SKM-1 (cell line): ENCODE data around the gene KSR2.

Experiments used
- DNase-seq: peaks from one replicate; lab custom pipeline; 2025; ENCODE audit not compliant: unreplicated experiment; lab: John Stamatoyannopoulos, UW

KSR2 gene

GRCh38 chr12:117427211-117427610, 541.6 kb downstream of the KSR2 start:
- no peak for DNase-seq

GRCh38 chr12:117421987-117422386, 546.8 kb downstream of the KSR2 start:
- DNase-seq = no peak

DNA sequence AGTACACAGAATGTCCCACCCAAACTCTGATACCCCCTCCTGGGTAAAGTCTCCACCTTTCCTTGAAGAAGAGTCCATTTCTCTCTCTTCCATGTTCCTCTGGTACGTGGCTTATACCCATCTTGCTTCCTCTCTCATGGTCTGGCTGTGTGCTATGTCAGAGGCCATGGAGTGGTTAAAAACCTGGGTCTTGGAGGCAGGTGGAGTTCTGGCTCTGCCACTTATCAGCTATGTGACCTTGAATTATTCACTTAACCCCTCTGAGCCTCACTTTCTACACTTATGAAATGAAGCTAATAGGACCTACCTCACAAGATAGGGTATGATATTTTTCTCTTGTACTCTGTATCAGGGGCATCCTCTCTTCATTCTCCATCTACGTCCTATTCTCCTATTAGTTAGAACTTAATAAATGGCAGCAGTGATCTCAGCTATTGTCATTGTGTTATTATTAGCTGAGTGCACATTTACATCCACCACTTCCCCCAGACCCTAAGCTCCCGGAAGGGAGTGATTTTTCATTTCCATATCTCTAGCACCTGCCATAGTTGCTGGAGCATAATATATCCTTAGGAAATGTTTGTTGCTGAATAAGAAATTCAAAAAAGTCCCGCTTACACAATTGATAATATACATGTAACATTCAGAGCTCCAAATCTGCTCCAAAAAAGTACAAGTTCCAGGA, 547.6 kb downstream of the KSR2 start:
- DNase-seq = no peak

GRCh38 chr12:117417004-117417403, 551.8 kb downstream of the KSR2 start:
- no peak for DNase-seq

- DNase-seq = no peak
These were observed 556.2 kb downstream of the KSR2 start for GRCh38 chr12:117412465-117413188.

DNA sequence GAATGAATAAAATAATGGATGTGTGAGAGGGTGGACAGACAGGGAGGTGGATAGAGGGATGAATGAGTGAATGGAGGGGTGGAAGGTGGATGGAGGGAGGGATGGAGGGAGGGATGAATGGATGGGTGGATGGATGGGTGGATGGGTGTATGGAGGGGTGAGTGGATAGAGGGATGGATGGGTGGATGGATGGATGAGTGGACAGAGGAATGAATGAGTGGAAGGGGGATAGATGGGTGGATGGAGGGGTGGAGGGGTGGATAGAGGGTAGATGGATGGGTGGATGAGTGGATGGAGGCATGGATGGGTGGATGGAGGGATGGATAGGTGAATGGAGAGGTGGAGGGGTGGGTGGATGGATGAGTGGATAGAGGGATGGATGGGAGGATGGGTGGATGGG, 559.5 kb downstream of the KSR2 start:
- no peak for DNase-seq

DNA sequence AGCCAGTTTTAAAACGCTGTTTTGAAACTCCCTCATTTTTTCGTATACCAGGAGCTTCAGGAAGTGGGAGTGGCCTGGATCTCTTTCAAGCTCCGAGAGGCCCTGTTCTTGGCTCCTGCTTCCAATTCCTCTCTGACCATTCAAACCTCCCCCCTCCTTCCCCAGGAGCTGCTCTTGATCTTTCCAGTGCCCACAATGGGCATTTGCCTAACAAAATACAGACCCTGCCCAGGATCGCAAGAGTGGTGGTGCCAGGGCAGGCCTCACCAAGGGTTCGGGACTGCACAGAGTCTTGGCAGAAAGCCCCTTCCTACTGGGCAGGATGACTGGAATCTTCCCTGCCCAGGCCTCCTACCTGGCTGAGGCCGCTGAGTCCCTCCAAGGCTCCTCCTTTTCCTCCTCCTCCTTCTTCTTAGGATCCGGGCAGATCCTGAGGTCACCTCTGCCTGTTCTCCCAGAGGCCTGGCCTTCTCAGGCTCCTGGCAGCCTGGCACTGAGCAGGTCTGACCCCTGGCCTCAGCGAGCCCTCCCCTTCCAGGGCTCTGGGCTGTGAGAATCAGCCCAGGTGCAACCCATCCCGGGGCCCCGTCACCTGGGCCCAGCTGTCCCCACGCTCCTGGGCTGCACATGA, 560.5 kb downstream of the KSR2 start:
- no peak for DNase-seq

DNA sequence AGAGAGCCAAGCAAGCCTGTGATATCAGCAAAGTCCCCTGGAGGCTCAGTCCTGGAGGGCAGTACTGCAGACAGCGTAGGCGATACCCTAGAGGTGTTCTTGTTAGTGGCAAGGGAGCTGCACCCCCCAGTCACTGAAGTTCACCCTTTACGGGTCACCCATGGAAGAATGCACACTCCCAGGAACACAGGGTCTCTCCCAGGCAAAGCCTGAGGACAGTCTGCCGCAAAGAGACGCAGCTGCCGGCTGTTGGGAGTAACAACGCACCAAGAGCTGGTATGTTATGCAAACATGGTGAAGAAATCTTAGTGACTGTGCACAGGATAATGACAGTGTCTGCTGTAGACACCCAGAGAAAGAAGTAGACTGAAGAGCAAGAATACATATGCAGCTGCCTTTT, 563.9 kb downstream of the KSR2 start:
- DNase-seq = no peak

GRCh38 chr12:117404203-117404853, 564.5 kb downstream of the KSR2 start:
- DNase-seq = no peak

DNA sequence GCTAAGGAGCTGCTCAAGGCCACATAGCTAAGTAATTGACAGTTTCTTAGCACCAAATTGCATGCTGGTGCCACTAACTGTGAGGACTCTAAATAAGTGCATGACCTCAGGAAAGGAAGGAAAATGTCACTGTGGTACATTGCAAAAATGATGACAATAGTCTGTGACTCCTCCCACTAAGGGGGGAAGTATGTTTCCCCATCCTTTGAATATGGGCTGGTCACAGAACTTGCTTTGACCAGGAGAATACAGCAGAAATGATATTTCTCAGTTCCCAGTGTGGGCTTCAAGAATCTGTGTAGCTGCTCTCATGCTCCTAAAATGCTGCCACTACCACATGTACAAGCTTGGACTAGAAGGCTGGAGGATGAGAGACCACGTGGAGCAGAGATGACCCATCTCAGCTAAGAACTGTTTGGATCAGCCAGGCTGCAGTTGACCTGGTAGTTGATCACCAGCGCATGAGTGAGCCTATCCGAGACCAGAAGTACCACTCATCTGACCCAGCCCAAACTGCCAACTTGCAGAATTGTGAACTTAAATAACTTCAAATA, 565.1 kb downstream of the KSR2 start:
- no peak for DNase-seq
